ENCODE results near the gene MALRD1. TPM values are rescaled to one million over a fixed set of nuclear protein-coding genes. Genes with fewer than 3 reads are reported as not detected.

The MALRD1 gene
- total and polyA plus RNA-seq, 7 donors, result 0.34 to 4.7 (median 2.1) TPM; not detected in 2

DNA sequence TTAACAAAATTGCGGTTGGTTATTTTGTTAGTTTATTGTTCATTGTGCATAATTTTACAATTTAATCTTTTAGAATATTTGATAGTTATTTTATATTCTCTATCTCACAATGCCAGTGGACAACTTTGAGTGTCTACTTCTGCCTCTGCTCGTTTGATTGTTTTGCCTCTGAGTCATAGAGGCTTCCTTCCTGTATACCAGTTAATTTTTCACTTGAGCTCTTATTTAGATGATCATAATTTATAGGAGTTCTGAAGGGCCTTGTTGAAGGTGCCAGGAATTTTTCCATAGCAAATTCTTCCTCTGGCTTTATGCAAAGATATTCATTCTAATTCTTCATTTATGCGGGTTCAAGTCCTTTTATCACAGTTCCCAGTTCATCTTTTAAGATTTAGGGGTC is 5.2 kb upstream of the MALRD1 start:
- H3K4me3 ChIP-seq, result no peak overlapping the region
- intact Hi-C loops (cut with DNase I), result no loop called here
- H3K4me1 ChIP-seq, result no peaks in the 10 kb centered on the region
- no peaks in the 10 kb centered on the region for H3K9me3 ChIP-seq
- 41 to 54% methylated on average over 3 of the region's 3 CpGs for whole genome bisulfite sequencing, 2 donors
- H3K27me3 ChIP-seq, result no peaks in the 10 kb centered on the region
- no peak overlapping the region for H3K27ac ChIP-seq
- TF ChIP-seq EP300 (IDR thresholded peaks at IDR 0.05) (no peak), POLR2A (IDR thresholded peaks at IDR 0.05) (no peak), POLR2AphosphoS5 (IDR thresholded peaks at IDR 0.05) (no peak)
- TF ChIP-seq, protein P1, sequence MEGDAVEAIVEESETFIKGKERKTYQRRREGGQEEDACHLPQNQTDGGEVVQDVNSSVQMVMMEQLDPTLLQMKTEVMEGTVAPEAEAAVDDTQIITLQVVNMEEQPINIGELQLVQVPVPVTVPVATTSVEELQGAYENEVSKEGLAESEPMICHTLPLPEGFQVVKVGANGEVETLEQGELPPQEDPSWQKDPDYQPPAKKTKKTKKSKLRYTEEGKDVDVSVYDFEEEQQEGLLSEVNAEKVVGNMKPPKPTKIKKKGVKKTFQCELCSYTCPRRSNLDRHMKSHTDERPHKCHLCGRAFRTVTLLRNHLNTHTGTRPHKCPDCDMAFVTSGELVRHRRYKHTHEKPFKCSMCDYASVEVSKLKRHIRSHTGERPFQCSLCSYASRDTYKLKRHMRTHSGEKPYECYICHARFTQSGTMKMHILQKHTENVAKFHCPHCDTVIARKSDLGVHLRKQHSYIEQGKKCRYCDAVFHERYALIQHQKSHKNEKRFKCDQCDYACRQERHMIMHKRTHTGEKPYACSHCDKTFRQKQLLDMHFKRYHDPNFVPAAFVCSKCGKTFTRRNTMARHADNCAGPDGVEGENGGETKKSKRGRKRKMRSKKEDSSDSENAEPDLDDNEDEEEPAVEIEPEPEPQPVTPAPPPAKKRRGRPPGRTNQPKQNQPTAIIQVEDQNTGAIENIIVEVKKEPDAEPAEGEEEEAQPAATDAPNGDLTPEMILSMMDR (IDR thresholded peaks at IDR 0.05), result no peak
- DNase-seq, result no peak
- no peaks in the 10 kb centered on the region for H3K36me3 ChIP-seq

DNA sequence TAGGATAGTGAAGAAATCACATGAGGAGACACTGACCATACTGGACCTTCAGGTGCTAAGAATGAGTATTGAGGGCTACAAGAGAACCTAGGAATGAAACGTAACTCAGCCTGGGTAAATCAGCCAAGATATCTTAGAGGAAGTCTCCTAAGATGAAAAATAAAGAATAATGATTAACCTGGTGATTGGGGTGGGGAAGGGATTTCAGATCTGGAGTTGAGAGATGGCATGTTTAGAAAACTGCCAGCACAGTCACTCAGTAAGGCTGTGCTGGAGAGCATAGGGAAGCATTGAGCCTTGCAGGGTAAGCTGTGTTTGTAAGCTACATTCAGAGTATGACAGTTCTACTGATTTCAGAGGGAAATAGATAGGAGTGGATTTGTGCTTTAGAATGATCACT is 1.9 kb upstream of the MALRD1 start:
- intact Hi-C loops (cut with DNase I), result no loop called here
- Histone ChIP-seq H3K4me3 (no peak overlapping the region), H3K4me1 (no peaks in the 10 kb centered on the region), H3K9me3 (no peaks in the 10 kb centered on the region), H3K36me3 (no peaks in the 10 kb centered on the region), H3K27ac (no peak overlapping the region), H3K27me3 (no peaks in the 10 kb centered on the region)
- DNase-seq, result no peak
- 13 to 48% methylated on average over 1 of the region's 1 CpG for WGBS, 2 donors
- TF ChIP-seq EP300 (IDR thresholded peaks at IDR 0.05), result no peak
- TF ChIP-seq, protein P1 (IDR thresholded peaks at IDR 0.05), result no peak
- no peak for TF ChIP-seq POLR2AphosphoS5 (IDR thresholded peaks at IDR 0.05)
- TF ChIP-seq POLR2A (IDR thresholded peaks at IDR 0.05), result no peak

DNA sequence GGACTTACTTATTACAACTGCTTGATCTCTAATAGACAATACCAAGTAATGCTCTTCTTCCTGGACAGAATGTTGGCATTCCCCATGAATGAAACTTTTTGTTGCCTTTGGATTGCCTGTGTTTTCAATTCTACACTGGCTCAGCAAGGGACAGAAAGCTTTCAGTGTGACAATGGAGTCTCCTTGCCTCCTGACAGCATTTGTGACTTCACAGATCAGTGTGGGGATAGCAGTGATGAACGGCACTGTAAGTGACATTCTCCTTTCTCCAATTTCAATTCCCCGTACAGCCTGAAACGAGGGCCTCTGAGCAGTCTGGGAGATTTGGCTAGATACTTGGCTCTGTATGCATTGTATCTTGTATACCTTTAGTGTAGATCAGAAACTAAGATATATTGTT is 290 bp downstream of the MALRD1 start:
- Histone ChIP-seq H3K36me3 (no peaks in the 10 kb centered on the region), H3K9me3 (no peaks in the 10 kb centered on the region), H3K27ac (no peak overlapping the region), H3K4me1 (no peaks in the 10 kb centered on the region), H3K27me3 (no peaks in the 10 kb centered on the region), H3K4me3 (no peak overlapping the region)
- TF ChIP-seq, protein P1 (IDR thresholded peaks at IDR 0.05), result no peak
- no peak for TF ChIP-seq POLR2A (IDR thresholded peaks at IDR 0.05)
- intact Hi-C loops (cut with DNase I), result no loop called here
- no peak for DNase-seq
- 10 to 47% methylated on average over 3 of the region's 3 CpGs for WGBS, 2 donors

DNA sequence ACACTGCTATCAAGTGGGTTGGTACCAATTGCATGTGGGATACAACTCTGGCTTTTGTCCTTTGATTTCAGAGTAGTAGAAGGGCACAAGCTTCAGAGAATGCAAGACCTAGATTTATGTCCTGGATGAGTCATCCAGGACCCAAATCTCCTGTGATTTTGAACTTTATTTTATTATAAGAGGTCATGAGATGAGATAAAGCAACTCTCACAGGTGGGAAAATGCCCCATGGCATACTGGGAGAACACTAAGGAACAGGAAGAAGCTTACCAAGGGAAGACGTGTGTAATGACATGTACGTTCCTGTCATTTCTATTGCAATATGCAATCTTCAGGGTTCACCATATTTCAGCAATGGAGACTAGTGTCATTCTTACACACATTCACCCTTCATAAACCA is 966 bp downstream of the MALRD1 start:
- TF ChIP-seq, protein P1 (IDR thresholded peaks at IDR 0.05), result no peak
- no peak for TF ChIP-seq POLR2A (IDR thresholded peaks at IDR 0.05)
- no peak for TF ChIP-seq EP300 (IDR thresholded peaks at IDR 0.05)
- no peak for TF ChIP-seq POLR2AphosphoS5 (IDR thresholded peaks at IDR 0.05)
- intact Hi-C loops (cut with DNase I), result no loop called here

DNA sequence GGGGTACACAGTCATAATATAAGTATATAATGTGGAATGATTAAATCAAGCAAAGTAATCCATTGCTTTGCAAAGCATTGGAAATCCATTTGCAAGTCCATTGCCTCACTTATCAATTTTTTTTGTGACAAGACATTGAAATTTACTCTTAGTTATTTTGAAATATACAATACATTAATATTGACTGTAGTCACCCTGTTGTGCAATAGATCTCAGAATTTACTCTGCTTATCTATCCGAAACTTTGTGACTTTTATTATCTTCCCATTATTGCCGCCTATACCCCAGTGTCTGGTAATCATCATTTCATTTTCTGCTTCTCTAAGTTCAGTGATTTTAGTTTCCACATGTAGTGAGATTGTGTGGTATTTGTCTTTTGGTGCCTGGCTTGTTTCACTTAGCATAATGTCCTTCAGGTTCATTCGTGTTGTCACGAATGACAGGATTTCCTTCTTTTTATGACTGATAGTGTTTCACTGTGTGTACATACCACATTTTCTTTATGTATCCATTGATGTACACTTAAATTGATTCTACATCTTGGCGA is 5.8 kb downstream of the MALRD1 start:
- H3K4me3 ChIP-seq, result no peak overlapping the region
- DNase-seq, result no peak
- no peaks in the 10 kb centered on the region for H3K36me3 ChIP-seq
- WGBS, 2 donors, result 13 to 57% methylated on average over 5 of the region's 5 CpGs
- H3K4me1 ChIP-seq, result no peaks in the 10 kb centered on the region
- TF ChIP-seq, protein P1 (IDR thresholded peaks at IDR 0.05), result no peak
- TF ChIP-seq POLR2AphosphoS5 (IDR thresholded peaks at IDR 0.05), result no peak
- TF ChIP-seq POLR2A (IDR thresholded peaks at IDR 0.05), result no peak
- TF ChIP-seq EP300 (IDR thresholded peaks at IDR 0.05), result no peak
- no peak overlapping the region for H3K27ac ChIP-seq
- no peaks in the 10 kb centered on the region for H3K9me3 ChIP-seq
- H3K27me3 ChIP-seq, result no peaks in the 10 kb centered on the region
- intact Hi-C loops (cut with DNase I), result no loop called here

More for the DNA sequence above, 966 bp downstream of the MALRD1 start:
- Histone ChIP-seq H3K9me3 (no peaks in the 10 kb centered on the region), H3K36me3 (no peaks in the 10 kb centered on the region), H3K4me3 (no peak overlapping the region), H3K27ac (no peak overlapping the region), H3K4me1 (no peaks in the 10 kb centered on the region), H3K27me3 (no peaks in the 10 kb centered on the region)
- DNase-seq, result no peak
- 38 to 81% methylated on average over 2 of the region's 2 CpGs for WGBS, 2 donors

All from sigmoid colon (tissue), 7 donors.